CD14-positive monocyte (primary cell): ENCODE measurements around the gene TLR6. TPM values are rescaled to one million over a fixed set of nuclear protein-coding genes. Genes with fewer than 3 reads are reported as not detected.
A peak's percentile ranks its signal among the peaks of the same experiment; 100 is the strongest.

Experiments
- DNase-seq, 3 donors: peaks; one replicate each; pipeline ENCODE4 v3.0.0-alpha.2; 2011 to 2022
- H2AFZ ChIP-seq: 2 replicates; pipeline ENCODE4 v1.6.0; 2012; ENCODE audit warnings: mild to moderate bottlenecking, low read depth, low read length, inconsistent platforms; ENCODE audit not compliant: insufficient read depth, poor library complexity, severe bottlenecking
- H3K27ac ChIP-seq, 2 donors: 1 replicate in 1 of 2; 2 replicates in 1 of 2; pipeline ENCODE4 v1.5.1; 2012 to 2013; ENCODE audit warnings: low read length in 2 of 2, control low read depth in 1 of 2, inconsistent platforms in 1 of 2, low read depth in 1 of 2, mild to moderate bottlenecking in 1 of 2
- H3K27me3 ChIP-seq, 2 donors: one replicate each; pipeline versions ENCODE4 v1.6.0 to v1.6.1; 2011 to 2013; ENCODE audit warnings: low read length in 2 of 2; ENCODE audit not compliant: control insufficient read depth in 2 of 2, insufficient read depth in 2 of 2
- H3K36me3 ChIP-seq, 2 donors: replicated peaks in 1 of 2; 1 replicate in 1 of 2; 2 replicates in 1 of 2; pipeline versions ENCODE4 v1.5.1 to v1.6.1; 2012 to 2013; ENCODE audit warnings: low read length in 2 of 2, control low read depth in 1 of 2, inconsistent platforms in 1 of 2, mild to moderate bottlenecking in 1 of 2; ENCODE audit not compliant: insufficient read depth in 2 of 2, control insufficient read depth in 1 of 2
- H3K4me1 ChIP-seq, 2 donors: 1 replicate in 1 of 2; 2 replicates in 1 of 2; pipeline versions ENCODE4 v1.5.1 to v1.6.1; 2012 to 2013; ENCODE audit warnings: low read length in 2 of 2, control low read depth in 1 of 2, inconsistent platforms in 1 of 2, mild to moderate bottlenecking in 1 of 2, moderate library complexity in 1 of 2; ENCODE audit not compliant: insufficient read depth in 2 of 2, control insufficient read depth in 1 of 2
- H3K4me2 ChIP-seq: replicated peaks from 2 replicates; pipeline ENCODE3; 2012; ENCODE audit warnings: low read length, moderate library complexity, mild to moderate bottlenecking; ENCODE audit not compliant: poor library complexity, severe bottlenecking; ENCODE audit errors: extremely low read depth
- H3K4me3 ChIP-seq, 3 experiments: fragments of 200-600 bp in 1 of 3; sonication (generic) in 1 of 3; replicated peaks in 1 of 3; 1 replicate in 2 of 3; 2 replicates in 1 of 3; pipeline ENCODE4 v1.5.1; 2011 to 2013; ENCODE audit warnings: low read length in 3 of 3, mild to moderate bottlenecking in 3 of 3, control low read depth in 2 of 3, low read depth in 2 of 3, inconsistent platforms in 1 of 3, moderate library complexity in 1 of 3
- H3K79me2 ChIP-seq: 2 replicates; pipeline ENCODE4 v1.6.0; 2012; ENCODE audit warnings: mild to moderate bottlenecking, control low read depth, inconsistent platforms, low read length, moderate library complexity; ENCODE audit not compliant: insufficient read depth
- H3K9ac ChIP-seq: 2 replicates; pipeline ENCODE4 v1.6.0; 2017; ENCODE audit warnings: low read length, mild to moderate bottlenecking; ENCODE audit not compliant: insufficient read depth, poor library complexity, severe bottlenecking
- H3K9me3 ChIP-seq, 2 donors: replicated peaks in 1 of 2; 1 replicate in 1 of 2; 2 replicates in 1 of 2; pipeline versions ENCODE4 v1.5.1 to v1.6.1; 2012 to 2013; ENCODE audit warnings: low read length in 2 of 2, control low read depth in 1 of 2; ENCODE audit not compliant: control insufficient read depth in 1 of 2, insufficient read depth in 1 of 2
- H4K20me1 ChIP-seq: 2 replicates; pipeline ENCODE4 v1.6.0; 2012; ENCODE audit warnings: mild to moderate bottlenecking, low read length, control low read depth, moderate library complexity; ENCODE audit not compliant: insufficient read depth
- H3K27ac Mint-ChIP-seq, 7 donors: one replicate each; pipeline ENCODE4 v1.8.0; 2020; ENCODE audit warnings: mild to moderate bottlenecking in 7 of 7, mixed read lengths in 7 of 7, moderate library complexity in 6 of 7, inconsistent platforms in 2 of 7
- H3K27me3 Mint-ChIP-seq, 3 donors: one replicate each; pipeline ENCODE4 v1.8.0; 2021 to 2022; ENCODE audit warnings: low read depth in 3 of 3, mild to moderate bottlenecking in 3 of 3, mixed read lengths in 3 of 3, moderate library complexity in 3 of 3, inconsistent platforms in 1 of 3
- H3K36me3 Mint-ChIP-seq, 2 donors: one replicate each; pipeline ENCODE4 v1.8.0; 2020; ENCODE audit warnings: mixed read lengths in 2 of 2, inconsistent platforms in 1 of 2, mild to moderate bottlenecking in 1 of 2
- H3K4me1 Mint-ChIP-seq: one replicate; pipeline ENCODE4 v1.8.0; 2020; ENCODE audit warnings: mild to moderate bottlenecking, mixed read lengths
- H3K4me3 Mint-ChIP-seq, 2 donors: one replicate each; pipeline ENCODE4 v1.8.0; 2020; ENCODE audit warnings: mild to moderate bottlenecking in 2 of 2, mixed read lengths in 2 of 2, moderate library complexity in 1 of 2
- H3K9me3 Mint-ChIP-seq, 7 donors: one replicate each; pipeline ENCODE4 v1.8.0; 2020 to 2022; ENCODE audit warnings: mixed read lengths in 7 of 7, mild to moderate bottlenecking in 6 of 7, moderate library complexity in 6 of 7, inconsistent platforms in 2 of 7
- CTCF ChIP-seq: fragments of 200-600 bp; IDR thresholded peaks from one replicate; pipeline ENCODE4 v1.8.0; 2022; ENCODE audit warnings: antibody characterized with exemption, mild to moderate bottlenecking
- WGBS: methylation state at CpG from one replicate; pipeline ENCODE4 v1.1.5; 2013; ENCODE audit warnings: missing lambda C conversion rate; ENCODE audit not compliant: insufficient coverage; 5-methylcytosine and 5-hydroxymethylcytosine counted together
- intact Hi-C, 2 donors: fragments of 100-400 bp; cut with micrococcal nuclease; formaldehyde crosslinking; loops; one replicate each; pipeline versions ENCODE4 v1.15.0 to v1.15.1; 2023
- polyA plus RNA-seq, 3 donors: library from polyadenylated mRNA; depleted of rRNA in 1 of 3; unstranded in 2 of 3; stranded (reverse) in 1 of 3; fragments of 300-500 nt in 2 of 3; fragments of >200 nt in 1 of 3; fragmentation: Illumina TruSeq in 2 of 3; gene quantifications; 1 replicate in 2 of 3; 2 replicates in 1 of 3; pipeline ENCODE4 v1.2.3, GENCODE V29; 2012 to 2021

TLR6 gene
- polyA plus RNA-seq, 3 donors = 7.7 to 12.7 (median 11.5) TPM

- H3K27me3 ChIP-seq = no peaks in the 10 kb centered on the region
- peaks cover 0 to 1% (median 0%) of the 10 kb centered on the region in 3 donors for H3K27me3 Mint-ChIP-seq
- H3K9me3 Mint-ChIP-seq = peaks cover 0 to 4% (median 2%) of the 10 kb centered on the region in 7 donors
- H3K9me3 ChIP-seq = no peaks in the 10 kb centered on the region
- H3K9ac ChIP-seq = no peak overlapping the region
- intact Hi-C loops = loop anchor here (5.0 to 10.0 kb wide), 2 partner anchors 36 to 66 kb away; partner anchors contain the start of gene TLR6 (in 1 of the 2)
- peaks cover 80% of the 10 kb centered on the region in 2 donors for H3K4me1 ChIP-seq
- peaks cover 0 to 12% of the 10 kb centered on the region in 2 donors for H3K36me3 Mint-ChIP-seq
- no CpG with 5 or more reads among the region's 1 CpG for WGBS
- H4K20me1 ChIP-seq = no peaks in the 10 kb centered on the region
- H2AFZ ChIP-seq = no peak overlapping the region
- H3K4me2 ChIP-seq = no peak overlapping the region
- peaks cover 65% of the 10 kb centered on the region for H3K4me1 Mint-ChIP-seq
- peaks cover 15% of the 10 kb centered on the region for H3K79me2 ChIP-seq
- TF ChIP-seq CTCF = no peak
- no peak overlapping the region for H3K4me3 ChIP-seq
- no peak overlapping the region for H3K27ac ChIP-seq
- DNase-seq = no peak
- H3K27ac Mint-ChIP-seq = peak overlapping the region in 2 of 7 donors; percentile 31 to 87
- H3K36me3 ChIP-seq = no peaks in the 10 kb centered on the region
- H3K4me3 Mint-ChIP-seq = no peak overlapping the region
Observed at GRCh38 chr4:38788317-38788716, 68.3 kb downstream of the TLR6 start.

GRCh38 chr4:38787693-38788092, 68.9 kb downstream of the TLR6 start:
- no peak for DNase-seq
- Histone ChIP-seq H3K27ac (no peak overlapping the region), H3K4me3 (no peak overlapping the region), H3K9ac (no peak overlapping the region), H2AFZ (no peak overlapping the region), H3K9me3 (no peaks in the 10 kb centered on the region), H3K4me2 (no peak overlapping the region), H4K20me1 (no peaks in the 10 kb centered on the region), H3K4me1 (peaks cover 80% of the 10 kb centered on the region in 2 donors), H3K79me2 (peaks cover 9% of the 10 kb centered on the region), H3K36me3 (no peaks in the 10 kb centered on the region), H3K27me3 (no peaks in the 10 kb centered on the region)
- peaks cover 0 to 1% (median 0%) of the 10 kb centered on the region in 3 donors for H3K27me3 Mint-ChIP-seq
- H3K27ac Mint-ChIP-seq = peak overlapping the region in 3 of 7 donors; percentile 2 to 37 (median 31)
- H3K36me3 Mint-ChIP-seq = peaks cover 0 to 10% of the 10 kb centered on the region in 2 donors
- no peak overlapping the region for H3K4me3 Mint-ChIP-seq
- peaks cover 0 to 4% (median 2%) of the 10 kb centered on the region in 7 donors for H3K9me3 Mint-ChIP-seq
- no peak for TF ChIP-seq CTCF
- peaks cover 62% of the 10 kb centered on the region for H3K4me1 Mint-ChIP-seq
- intact Hi-C loops = loop anchor here (5.0 to 10.0 kb wide), 2 partner anchors 35 to 67 kb away; partner anchors contain the start of gene TLR6 (in 1 of the 2)
- 100% methylated on average over 1 of the region's 4 CpGs for WGBS
